OCI-LY1 (cell line): ENCODE measurements around the gene TMOD3.

Experiments
- CTCF ChIP-seq: fragments of 200-600 bp; sonication (generic), shearing (Covaris generic); IDR thresholded peaks from 2 replicates; pipeline ENCODE4 v1.5.1; 2017; ENCODE audit warnings: mild to moderate bottlenecking, antibody characterized with exemption, low read length, moderate library complexity, mixed read lengths
- EZH2 ChIP-seq: fragments of 200-600 bp; sonication (generic), shearing (Covaris generic); IDR thresholded peaks from 2 replicates; pipeline ENCODE4 v1.8.0; 2017; ENCODE audit warnings: borderline replicate concordance, mixed run types, mild to moderate bottlenecking, antibody characterized with exemption, low read length, moderate library complexity, mixed read lengths

GRCh38 chr15:51855612-51856011 is 26.2 kb downstream of the TMOD3 start:
- TF ChIP-seq CTCF (no peak), EZH2 (no peak)
